Chondrocyte (in vitro differentiated cells): Measurements from ENCODE around the gene TAGLN. TPM values are rescaled to one million over a fixed set of nuclear protein-coding genes. Genes with fewer than 3 reads are reported as not detected.
A peak's percentile ranks its signal among the peaks of the same experiment; 100 is the strongest.

Experiments used
- DNase-seq: peaks from one replicate; pipeline ENCODE4 v3.0.0; 2021; ENCODE audit warnings: mixed read lengths, low spot score
- H3K27ac Mint-ChIP-seq: one replicate; pipeline ENCODE4 v1.8.0; 2021; ENCODE audit warnings: mild to moderate bottlenecking, moderate library complexity, mixed read lengths; ENCODE audit not compliant: unreplicated experiment
- H3K27me3 Mint-ChIP-seq: 2 replicates; pipeline ENCODE4 v1.8.0; 2021; ENCODE audit warnings: low read depth, mixed read lengths
- H3K36me3 Mint-ChIP-seq: 2 replicates; pipeline ENCODE4 v1.8.0; 2021; ENCODE audit warnings: low read depth, mixed read lengths
- H3K4me1 Mint-ChIP-seq: 2 replicates; pipeline ENCODE4 v1.8.0; 2021; ENCODE audit warnings: low read depth, mild to moderate bottlenecking, mixed read lengths
- H3K4me3 Mint-ChIP-seq: one replicate; pipeline ENCODE4 v1.8.0; 2021; ENCODE audit warnings: mild to moderate bottlenecking, moderate library complexity, mixed read lengths; ENCODE audit not compliant: unreplicated experiment
- H3K9me3 Mint-ChIP-seq: 2 replicates; pipeline ENCODE4 v1.8.0; 2021; ENCODE audit warnings: low read depth, mixed read lengths
- CTCF ChIP-seq: fragments of 200-600 bp; sonication (generic); IDR thresholded peaks from 2 replicates; pipeline ENCODE4 v1.5.0; 2021; ENCODE audit warnings: antibody characterized with exemption, mild to moderate bottlenecking, moderate library complexity
- total RNA-seq: library from RNA; stranded (reverse); gene quantifications from 3 replicates; pipeline ENCODE4 v1.2.1, GENCODE V29; 2021

TAGLN gene
- total RNA-seq, 1 donor from 2014 or later: 4,666 TPM

GRCh38 chr11:117188620-117189081, 10.5 kb upstream of the TAGLN start:
- H3K9me3 Mint-ChIP-seq: no peaks in the 10 kb centered on the region

GRCh38 chr11:117189191-117189940, 9.8 kb upstream of the TAGLN start:
- H3K4me3 Mint-ChIP-seq: no peak overlapping the region
- no peaks in the 10 kb centered on the region for H3K4me1 Mint-ChIP-seq
- no peak overlapping the region for H3K27ac Mint-ChIP-seq

More at GRCh38 chr11:117188620-117189081, 10.5 kb upstream of the TAGLN start:
- TF ChIP-seq CTCF: no peak
- Mint-ChIP-seq H3K27ac (no peak overlapping the region), H3K4me3 (no peak overlapping the region), H3K36me3 (peaks cover 19% of the 10 kb centered on the region), H3K4me1 (no peaks in the 10 kb centered on the region), H3K27me3 (no peaks in the 10 kb centered on the region)
- peak; percentile 79 for DNase-seq

GRCh38 chr11:117189941-117190544, 9.1 kb upstream of the TAGLN start:
- H3K36me3 Mint-ChIP-seq: peaks cover 17% of the 10 kb centered on the region
- no peaks in the 10 kb centered on the region for H3K4me1 Mint-ChIP-seq
- no peaks in the 10 kb centered on the region for H3K27me3 Mint-ChIP-seq
- DNase-seq: peak; percentile 55
- TF ChIP-seq CTCF: no peak
- no peak overlapping the region for H3K4me3 Mint-ChIP-seq
- no peak overlapping the region for H3K27ac Mint-ChIP-seq
- no peaks in the 10 kb centered on the region for H3K9me3 Mint-ChIP-seq

More at GRCh38 chr11:117189191-117189940, 9.8 kb upstream of the TAGLN start:
- H3K27me3 Mint-ChIP-seq: no peaks in the 10 kb centered on the region
- no peaks in the 10 kb centered on the region for H3K9me3 Mint-ChIP-seq
- DNase-seq: peak; percentile 70
- no peak for TF ChIP-seq CTCF
- peaks cover 17% of the 10 kb centered on the region for H3K36me3 Mint-ChIP-seq

- Mint-ChIP-seq H3K9me3 (no peaks in the 10 kb centered on the region), H3K27ac (no peak overlapping the region), H3K4me1 (no peaks in the 10 kb centered on the region), H3K36me3 (peaks cover 19% of the 10 kb centered on the region), H3K4me3 (no peak overlapping the region), H3K27me3 (no peaks in the 10 kb centered on the region)
- no peak for TF ChIP-seq CTCF
- DNase-seq: peak; percentile 85
Observed at GRCh38 chr11:117191680-117192400, 7.3 kb upstream of the TAGLN start.

- no peak for TF ChIP-seq CTCF
- no peaks in the 10 kb centered on the region for H3K27me3 Mint-ChIP-seq
Observed at GRCh38 chr11:117192401-117192875, 6.7 kb upstream of the TAGLN start.

More at GRCh38 chr11:117192401-117192875, 6.7 kb upstream of the TAGLN start:
- no peaks in the 10 kb centered on the region for H3K9me3 Mint-ChIP-seq
- peaks cover 3% of the 10 kb centered on the region for H3K4me1 Mint-ChIP-seq
- H3K36me3 Mint-ChIP-seq: peaks cover 15% of the 10 kb centered on the region
- no peak for DNase-seq
- no peak overlapping the region for H3K27ac Mint-ChIP-seq
- no peak overlapping the region for H3K4me3 Mint-ChIP-seq
